Adrenal gland (tissue), 5 donors: ENCODE results near the gene AGAP1.

Experiments used
- POLR2A ChIP-seq, 2 donors: fragments of 450-650 bp; IDR thresholded peaks; one replicate each; pipeline ENCODE4 v1.6.1; 2017; ENCODE audit warnings: antibody characterized with exemption in 2 of 2, mild to moderate bottlenecking in 2 of 2, moderate library complexity in 1 of 2
- TF ChIP-seq, protein P1 (sequence below), 6 experiments: fragments of 450-650 bp in 4 of 6; fragments of 200-600 bp in 2 of 6; sonication (generic) in 1 of 6; IDR thresholded peaks; 1 replicate in 5 of 6; 2 replicates in 1 of 6; pipeline versions ENCODE4 v1.5.1 to v1.8.0; 2016 to 2021; ENCODE audit warnings: antibody characterized with exemption in 6 of 6, mild to moderate bottlenecking in 2 of 6, moderate library complexity in 1 of 6
- donor health status: DM: no; HTN: no; CAD: no.

DNA sequence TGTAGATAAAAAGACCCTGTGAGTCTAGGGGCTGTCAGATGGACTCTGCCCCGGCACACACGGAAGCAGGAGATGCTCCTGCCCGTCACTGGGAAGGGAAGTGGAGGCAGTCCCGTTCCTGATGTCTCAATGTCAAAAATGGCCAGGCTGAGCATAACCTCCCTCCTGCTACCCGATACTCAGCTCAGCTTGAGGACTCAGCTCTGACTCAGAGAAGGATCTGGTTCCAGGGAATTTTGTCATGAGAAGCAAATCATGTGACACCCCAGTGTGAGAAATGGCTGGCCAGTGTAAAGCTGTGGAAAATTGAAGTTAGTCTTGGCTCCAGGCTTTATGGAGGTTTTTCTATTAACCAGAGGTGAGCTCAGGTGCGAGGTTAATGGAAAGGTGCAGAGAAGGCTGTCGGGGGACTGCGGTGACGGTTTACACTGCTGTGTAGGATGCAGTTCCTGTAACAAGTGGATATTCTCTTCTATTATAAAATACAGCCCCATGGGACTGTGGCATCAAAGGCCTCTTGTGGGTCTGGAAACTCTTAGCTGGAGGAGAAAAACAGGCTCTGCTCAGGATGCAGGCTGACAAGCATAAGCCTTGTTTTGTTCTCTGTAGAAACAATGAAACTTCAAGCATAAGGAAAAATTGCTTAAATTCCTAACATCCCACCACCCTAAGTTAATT is 24.7 kb upstream of the AGAP1 start:
- TF ChIP-seq, protein P1, sequence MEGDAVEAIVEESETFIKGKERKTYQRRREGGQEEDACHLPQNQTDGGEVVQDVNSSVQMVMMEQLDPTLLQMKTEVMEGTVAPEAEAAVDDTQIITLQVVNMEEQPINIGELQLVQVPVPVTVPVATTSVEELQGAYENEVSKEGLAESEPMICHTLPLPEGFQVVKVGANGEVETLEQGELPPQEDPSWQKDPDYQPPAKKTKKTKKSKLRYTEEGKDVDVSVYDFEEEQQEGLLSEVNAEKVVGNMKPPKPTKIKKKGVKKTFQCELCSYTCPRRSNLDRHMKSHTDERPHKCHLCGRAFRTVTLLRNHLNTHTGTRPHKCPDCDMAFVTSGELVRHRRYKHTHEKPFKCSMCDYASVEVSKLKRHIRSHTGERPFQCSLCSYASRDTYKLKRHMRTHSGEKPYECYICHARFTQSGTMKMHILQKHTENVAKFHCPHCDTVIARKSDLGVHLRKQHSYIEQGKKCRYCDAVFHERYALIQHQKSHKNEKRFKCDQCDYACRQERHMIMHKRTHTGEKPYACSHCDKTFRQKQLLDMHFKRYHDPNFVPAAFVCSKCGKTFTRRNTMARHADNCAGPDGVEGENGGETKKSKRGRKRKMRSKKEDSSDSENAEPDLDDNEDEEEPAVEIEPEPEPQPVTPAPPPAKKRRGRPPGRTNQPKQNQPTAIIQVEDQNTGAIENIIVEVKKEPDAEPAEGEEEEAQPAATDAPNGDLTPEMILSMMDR (IDR thresholded peaks at IDR 0.05), result no peak
- TF ChIP-seq POLR2A (IDR thresholded peaks at IDR 0.05), result no peak
